ENCODE results near the gene CMTM3.
"Not testable (repeated sequence)": the region's sequence is repeated elsewhere in the genome, so short reads cannot be mapped to it uniquely, and the experiment has no call there.

CMTM3 gene

GRCh38 chr16:66608241-66609138 is 4.0 kb downstream of the CMTM3 start:
- peak; percentile 68 to 81 for DNase-seq (ENCODE audit: low read depth in 1 of 2, low spot score in 1 of 2)

- DNase-seq (ENCODE audit: low read depth in 1 of 2, low spot score in 1 of 2) = no peak
Measured at GRCh38 chr16:66609139-66609510, 4.6 kb downstream of the CMTM3 start.

DNA sequence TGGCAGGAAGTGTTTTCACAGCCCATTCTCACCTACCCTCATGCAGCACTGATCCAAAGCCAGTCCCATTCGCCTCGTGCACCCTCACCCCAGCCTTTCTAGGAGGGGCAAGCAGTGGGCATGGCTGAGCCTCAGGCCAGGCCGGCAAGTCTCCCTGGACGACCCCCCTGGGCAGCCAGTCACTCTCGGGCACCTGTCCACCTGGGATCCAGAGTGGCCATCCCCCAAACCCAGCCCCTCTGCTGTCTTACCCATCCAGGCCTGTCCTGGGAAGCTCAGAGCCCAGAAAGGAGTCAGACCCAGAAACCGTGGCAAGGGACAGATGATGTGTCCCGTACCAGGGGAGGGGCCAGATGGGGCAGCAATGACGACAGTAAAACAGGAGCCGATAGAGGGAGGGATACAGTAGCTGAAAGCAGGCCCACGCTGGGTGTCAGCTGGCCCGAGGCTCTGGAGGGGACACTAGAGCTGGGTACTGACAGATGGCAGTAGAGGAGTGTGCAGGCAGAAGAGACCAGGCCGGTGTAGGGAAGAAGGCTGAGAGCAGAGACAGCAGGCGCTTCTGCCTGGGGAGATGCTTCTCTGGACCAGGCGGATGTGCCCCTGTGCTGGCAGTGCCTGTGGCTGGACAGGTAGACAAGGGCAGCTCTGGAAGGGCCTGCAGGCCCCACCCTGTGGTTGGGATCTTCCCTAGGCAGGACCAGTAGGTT is 5.8 kb downstream of the CMTM3 start:
- no peak for DNase-seq (ENCODE audit: low read depth in 1 of 2, low spot score in 1 of 2)

- not testable (repeated sequence) for DNase-seq (ENCODE audit: low read depth in 1 of 2, low spot score in 1 of 2)
Measured at GRCh38 chr16:66611911-66612310, 7.4 kb downstream of the CMTM3 start.

- DNase-seq (ENCODE audit: low read depth in 1 of 2, low spot score in 1 of 2) = no peak
Measured at GRCh38 chr16:66612422-66612821, 7.9 kb downstream of the CMTM3 start.

- DNase-seq (ENCODE audit: low read depth in 1 of 2, low spot score in 1 of 2) = no peak
Measured at GRCh38 chr16:66614161-66614802, 9.8 kb downstream of the CMTM3 start.

- no peak for DNase-seq (ENCODE audit: low read depth in 1 of 2, low spot score in 1 of 2)
Measured at GRCh38 chr16:66616169-66616568, 11.7 kb downstream of the CMTM3 start.

DNA sequence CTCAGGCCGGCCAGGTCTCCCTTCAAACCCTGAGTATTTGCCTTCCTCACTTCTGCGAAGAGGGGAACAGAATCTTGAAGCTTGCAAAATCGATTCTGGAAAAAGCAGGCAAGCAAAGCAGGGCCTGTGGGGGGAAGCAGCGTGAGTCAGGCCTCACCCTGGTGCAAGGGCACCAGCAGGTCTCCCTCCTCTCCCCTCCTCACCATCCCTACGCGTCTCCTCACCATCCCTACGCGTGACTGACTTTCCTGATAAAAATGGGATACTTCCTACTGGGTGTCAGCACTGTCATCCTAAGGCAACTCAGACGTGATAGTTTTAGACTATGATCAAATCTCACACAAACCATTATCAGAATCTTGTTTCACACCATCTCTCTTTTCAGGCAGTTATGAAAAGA is 12.1 kb downstream of the CMTM3 start:
- DNase-seq (ENCODE audit: low read depth in 1 of 2, low spot score in 1 of 2) = no peak

GRCh38 chr16:66617010-66617434 is 12.5 kb downstream of the CMTM3 start:
- no peak for DNase-seq (ENCODE audit: low read depth in 1 of 2, low spot score in 1 of 2)

DNA sequence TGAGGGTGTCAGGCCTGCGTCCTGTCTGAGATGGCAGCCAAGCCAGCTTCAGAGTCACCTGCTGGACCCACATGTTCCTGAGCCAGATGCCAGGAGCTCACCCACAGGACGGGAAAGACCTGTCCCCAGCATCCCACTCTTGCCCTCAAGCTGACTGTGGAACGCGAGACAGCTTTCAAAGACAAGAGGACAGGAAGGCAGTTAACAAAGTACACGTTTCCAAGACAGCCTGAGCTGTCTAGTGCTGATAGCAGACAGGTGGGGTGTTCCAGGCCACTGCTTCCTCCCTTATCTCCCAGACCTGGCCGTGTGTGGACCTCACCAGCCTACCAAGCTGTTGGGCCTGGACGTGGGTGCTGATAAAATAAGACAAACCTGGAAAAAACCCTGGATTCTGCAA is 13.2 kb downstream of the CMTM3 start:
- DNase-seq (ENCODE audit: low read depth in 1 of 2, low spot score in 1 of 2) = no peak

- DNase-seq (ENCODE audit: low read depth in 1 of 2, low spot score in 1 of 2) = no peak
Measured at GRCh38 chr16:66618588-66619375, 14.3 kb downstream of the CMTM3 start.

DNA sequence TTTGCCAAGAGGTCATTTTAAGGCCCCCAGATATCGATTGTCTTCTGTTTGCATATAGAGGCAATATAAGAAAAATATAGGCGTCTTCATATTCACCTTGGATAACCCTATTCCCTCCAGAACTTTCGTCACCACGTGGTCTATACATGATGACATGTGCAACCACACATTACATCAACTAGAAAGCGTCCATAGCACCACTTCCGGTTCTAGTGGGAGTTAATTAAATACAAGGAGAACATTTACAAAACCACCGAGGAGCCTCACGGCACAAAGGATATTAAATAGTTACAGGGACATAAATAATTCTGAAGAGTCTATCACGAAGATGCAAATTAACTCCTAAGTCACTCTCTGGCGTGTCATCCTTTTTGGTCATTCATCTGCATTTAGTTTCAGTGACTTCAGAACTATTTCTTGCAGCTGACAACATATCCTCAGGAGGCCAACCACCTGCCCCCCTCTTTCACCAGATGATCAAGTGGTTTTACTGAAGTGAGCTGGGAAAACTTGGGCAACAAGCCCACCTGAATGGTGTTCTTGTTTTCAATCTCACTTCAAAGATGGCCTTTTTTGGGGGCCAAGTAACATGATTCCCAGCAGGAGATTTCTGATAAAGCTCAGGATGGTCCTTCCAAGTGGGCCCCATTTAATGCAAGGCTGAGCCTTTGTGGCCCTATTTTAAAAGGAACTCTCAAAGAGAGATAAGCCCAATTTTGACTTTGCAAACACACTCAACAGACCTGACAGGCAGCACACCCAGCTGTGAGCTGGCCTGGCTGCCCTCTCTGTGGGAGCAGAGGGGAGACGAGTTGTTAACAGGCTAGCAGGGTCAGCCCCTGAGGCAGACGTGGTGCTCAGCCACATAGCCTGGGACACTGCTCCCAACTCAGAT is 15.3 kb downstream of the CMTM3 start:
- no peak for DNase-seq (ENCODE audit: low read depth in 1 of 2, low spot score in 1 of 2)

DNA sequence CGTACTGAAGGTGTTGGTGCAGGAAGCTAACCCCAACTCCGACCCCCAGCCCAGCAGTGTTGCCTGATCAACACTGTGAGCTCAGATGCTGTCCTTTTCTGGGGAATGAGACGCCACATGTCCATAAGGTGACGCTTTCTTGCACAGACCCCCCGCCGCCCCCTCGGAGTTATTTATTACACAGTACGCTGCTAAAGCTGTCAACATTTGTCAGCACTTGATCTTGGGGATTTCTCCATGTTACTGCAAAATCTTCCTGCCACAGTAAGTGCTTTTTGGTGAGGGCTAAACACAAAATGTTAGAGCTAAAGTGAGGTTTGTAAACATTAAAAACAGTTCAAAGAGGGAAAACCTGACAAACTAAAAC is 15.9 kb downstream of the CMTM3 start:
- DNase-seq (ENCODE audit: low read depth in 1 of 2, low spot score in 1 of 2) = no peak

GRCh38 chr16:66621973-66622372 is 17.5 kb downstream of the CMTM3 start:
- DNase-seq (ENCODE audit: low read depth in 1 of 2, low spot score in 1 of 2) = no peak

- DNase-seq (ENCODE audit: low read depth in 1 of 2, low spot score in 1 of 2) = no peak
Measured at GRCh38 chr16:66622863-66623262, 18.4 kb downstream of the CMTM3 start.

- DNase-seq (ENCODE audit: low read depth in 1 of 2, low spot score in 1 of 2) = no peak
Measured at GRCh38 chr16:66623755-66624154, 19.3 kb downstream of the CMTM3 start.

DNA sequence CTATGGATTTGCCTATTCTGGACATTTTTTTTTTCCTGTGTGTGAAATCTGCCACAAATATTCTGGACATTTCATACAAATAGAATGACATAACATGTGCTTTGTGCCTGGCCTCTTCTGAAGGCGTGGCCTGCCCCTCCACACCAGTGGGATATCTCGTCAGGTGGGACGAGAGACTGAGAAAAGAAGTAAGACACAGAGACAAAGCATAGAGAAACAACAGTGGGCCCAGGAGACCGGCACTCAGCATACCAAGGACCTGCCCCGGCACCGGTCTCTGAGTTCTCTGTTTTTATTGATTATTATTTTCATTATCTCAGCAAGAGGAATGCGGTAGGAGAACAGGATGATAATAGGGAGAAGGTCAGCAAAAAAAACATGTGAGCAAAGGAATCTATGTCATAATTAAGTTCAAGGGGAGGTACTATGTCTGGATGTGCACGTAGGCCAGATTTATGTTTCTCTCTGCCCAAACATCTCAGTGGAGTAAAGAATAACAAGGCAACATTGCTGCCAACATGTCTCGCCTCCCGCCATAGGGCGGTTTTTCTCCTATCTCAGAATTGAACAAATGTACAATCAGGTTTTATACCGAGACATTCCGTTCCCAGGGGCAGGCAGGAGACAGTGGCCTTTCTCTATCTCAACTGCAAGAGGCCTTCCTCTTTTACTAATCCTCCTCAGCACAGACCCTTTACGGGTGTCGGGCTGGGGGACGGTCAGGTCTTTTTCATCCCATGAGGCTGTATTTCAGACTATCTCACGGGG is 23.3 kb downstream of the CMTM3 start:
- not testable (repeated sequence) for DNase-seq (ENCODE audit: low read depth in 1 of 2, low spot score in 1 of 2)

DNA sequence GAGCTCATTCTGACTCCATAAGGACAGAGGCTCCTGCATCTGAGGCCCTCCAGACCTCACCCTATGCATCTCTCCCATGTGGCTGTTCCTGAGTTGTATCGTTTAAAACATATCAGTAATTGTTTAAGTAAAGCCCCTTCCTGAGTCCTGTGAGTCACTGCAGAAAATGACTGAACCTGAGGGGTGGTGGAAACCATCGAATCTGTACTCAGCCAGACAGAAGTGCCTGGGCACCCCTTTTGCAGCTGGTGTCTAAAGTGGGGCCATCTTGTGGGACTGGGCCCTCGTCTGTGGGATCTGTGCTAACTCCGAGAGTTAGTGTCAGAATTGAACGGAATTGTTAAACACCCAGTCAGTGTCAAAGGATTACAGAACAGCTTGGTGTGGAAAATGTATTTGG is 25.4 kb downstream of the CMTM3 start:
- no peak for DNase-seq (ENCODE audit: low read depth in 1 of 2, low spot score in 1 of 2)

DNA sequence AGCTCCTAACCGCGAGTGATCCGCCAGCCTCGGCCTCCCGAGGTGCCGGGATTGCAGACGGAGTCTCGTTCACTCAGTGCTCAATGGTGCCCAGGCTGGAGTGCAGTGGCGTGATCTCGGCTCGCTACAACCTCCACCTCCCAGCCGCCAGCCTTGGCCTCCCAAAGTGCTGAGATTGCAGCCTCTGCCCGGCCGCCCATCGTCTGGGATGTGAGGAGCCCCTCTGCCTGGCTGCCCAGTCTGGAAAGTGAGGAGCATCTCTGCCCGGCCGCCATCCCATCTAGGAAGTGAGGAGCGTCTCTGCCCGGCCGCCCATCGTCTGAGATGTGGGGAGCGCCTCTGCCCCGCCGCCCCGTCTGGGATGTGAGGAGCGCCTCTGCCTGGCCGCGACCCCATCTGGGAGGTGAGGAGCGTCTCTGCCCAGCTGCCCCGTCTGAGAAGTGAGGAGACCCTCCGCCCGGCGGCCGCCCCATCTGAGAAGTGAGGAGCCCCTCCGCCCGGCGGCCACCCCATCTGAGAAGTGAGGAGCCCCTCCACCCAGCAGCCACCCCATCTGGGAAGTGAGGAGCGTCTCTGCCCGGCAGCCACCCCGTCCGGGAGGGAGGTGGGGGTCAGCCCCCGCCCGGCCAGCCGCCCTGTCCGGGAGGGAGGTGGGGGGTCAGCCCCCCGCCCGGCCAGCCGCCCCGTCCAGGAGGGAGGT is 26.2 kb downstream of the CMTM3 start:
- not testable (repeated sequence) for DNase-seq (ENCODE audit: low read depth in 1 of 2, low spot score in 1 of 2)
